GM19372 (cell line): ENCODE data around the gene UNC5B.
"Not testable (repeated sequence)": the region's sequence is repeated elsewhere in the genome, so short reads cannot be mapped to it uniquely, and the experiment has no call there.

Source experiments
- ATAC-seq: cut with Tn5 transposase; IDR thresholded peaks from one replicate; pipeline ENCODE4 v1.9.1; 2021; ENCODE audit warnings: mild to moderate bottlenecking, low read depth, moderate library complexity; ENCODE audit not compliant: unreplicated experiment

Gene UNC5B

DNA sequence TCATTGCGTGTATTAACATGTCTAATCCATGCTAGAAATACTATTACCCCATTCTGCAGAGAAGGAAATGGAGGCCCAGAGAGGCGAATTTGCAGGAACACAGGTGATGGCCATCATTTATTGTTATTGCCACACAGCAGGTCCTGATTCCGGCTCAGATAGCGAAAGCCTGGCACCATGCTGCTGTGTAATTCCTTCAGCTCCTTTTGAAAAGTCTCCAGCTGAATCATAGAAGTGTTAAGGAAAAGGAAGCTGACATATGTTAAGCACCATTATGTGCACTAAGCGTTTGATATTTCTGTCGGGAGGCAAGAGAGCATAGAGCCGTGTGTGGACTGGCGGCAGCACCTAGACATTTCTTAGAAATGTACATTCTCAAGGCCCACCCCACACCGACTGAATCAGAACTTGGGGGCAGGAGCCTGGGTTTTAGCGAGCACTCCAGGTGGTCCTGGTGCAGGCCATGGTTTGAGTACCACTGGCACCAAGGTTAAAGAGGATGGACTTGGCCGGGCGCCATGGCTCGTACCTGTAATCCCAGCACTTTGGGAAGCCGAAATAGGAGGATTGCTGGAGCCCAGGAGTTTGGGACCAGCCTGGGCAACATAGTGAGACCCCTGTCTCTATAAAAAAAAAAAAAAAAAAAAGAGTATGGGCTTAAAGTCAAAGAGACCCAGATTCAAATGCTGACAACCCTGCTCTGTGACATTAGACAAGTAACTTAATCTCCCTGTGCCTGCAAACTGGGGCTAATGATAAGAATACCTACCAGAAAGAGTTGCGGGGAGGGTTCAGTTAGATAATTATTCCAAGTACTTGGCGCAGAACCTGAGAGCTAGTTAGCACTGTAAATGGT is 52.2 kb downstream of the UNC5B start:
- no peak for ATAC-seq

DNA sequence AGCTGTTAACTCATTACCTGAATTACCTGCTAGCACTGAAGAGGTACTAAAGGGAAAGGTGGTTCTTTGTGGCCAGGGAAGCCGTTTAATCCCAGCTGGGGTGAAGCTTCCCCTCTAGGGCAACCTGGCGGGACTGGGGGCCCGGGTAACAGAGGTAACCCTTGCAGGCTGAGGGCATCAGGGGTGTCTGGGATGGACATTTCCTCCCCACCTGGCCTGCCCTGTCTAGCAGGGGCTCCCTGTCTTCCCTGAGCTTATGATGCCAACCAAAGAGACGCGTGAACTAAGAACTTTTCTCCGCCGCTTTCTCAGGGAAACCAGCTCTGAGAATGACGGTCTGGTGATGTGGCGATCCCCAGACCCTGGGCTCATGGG is 52.8 kb downstream of the UNC5B start:
- ATAC-seq = no peak

DNA sequence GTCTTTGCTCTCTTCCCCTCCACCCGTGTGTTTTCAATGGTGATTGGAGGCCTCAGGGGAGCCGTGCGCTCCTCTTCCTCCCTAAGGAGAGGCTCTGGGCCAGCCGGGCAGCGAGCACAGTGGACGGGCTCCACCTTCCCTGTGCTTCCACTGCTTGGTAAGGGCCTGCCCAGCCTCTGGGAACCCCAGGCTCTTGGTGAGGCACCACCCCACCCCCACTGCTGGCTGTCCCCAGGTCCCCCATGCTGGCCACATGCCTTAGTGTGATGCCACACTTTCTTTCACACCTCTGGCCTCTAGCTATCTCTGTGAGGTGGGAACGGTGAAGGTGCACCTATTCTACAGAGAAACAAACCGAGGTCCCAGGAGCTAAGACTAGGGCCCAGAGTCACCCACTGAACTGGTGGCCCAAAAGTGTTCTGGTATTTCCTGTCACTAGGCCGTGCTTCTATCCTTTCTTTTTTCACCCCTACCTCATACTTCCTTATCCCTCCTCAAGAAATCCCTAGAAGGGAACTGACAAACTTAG is 53.3 kb downstream of the UNC5B start:
- no peak for ATAC-seq

DNA sequence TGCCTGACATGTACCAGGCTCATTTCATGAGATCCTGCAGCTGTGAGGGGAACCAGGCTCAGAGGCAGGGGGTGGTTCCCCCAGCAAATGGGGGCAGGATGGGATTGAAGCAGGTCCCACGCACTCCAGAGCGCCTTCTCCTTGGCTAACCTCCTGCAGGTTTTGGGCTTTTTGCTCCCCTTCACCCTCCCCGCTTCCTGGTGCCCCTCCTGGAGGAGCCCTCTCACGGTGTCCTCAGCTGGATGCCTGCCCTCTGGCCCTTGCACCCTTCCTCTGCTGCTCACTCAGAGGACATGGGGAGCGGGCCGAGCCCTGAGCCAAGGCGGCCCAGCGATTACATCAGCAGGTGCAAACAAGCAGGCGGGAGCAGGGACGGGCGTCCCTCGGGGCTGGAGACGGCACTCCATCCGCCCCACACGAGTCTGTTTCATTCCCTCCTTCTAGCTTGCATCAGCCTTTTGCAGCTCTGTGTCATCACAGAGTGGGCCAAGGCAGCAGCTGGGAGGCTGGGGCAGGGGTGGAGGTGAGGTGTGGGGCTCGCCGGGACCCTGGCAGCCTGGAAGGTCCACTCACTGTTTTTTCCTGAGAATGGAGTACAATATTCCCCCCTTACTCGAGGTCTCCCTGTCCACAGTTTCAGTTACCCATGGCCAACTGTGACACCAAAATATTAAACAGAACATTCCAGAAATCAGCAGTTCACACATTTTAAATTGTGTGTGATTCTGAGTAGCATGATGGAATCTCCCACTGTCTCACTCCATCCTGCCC is 54.0 kb downstream of the UNC5B start:
- ATAC-seq = no peak

DNA sequence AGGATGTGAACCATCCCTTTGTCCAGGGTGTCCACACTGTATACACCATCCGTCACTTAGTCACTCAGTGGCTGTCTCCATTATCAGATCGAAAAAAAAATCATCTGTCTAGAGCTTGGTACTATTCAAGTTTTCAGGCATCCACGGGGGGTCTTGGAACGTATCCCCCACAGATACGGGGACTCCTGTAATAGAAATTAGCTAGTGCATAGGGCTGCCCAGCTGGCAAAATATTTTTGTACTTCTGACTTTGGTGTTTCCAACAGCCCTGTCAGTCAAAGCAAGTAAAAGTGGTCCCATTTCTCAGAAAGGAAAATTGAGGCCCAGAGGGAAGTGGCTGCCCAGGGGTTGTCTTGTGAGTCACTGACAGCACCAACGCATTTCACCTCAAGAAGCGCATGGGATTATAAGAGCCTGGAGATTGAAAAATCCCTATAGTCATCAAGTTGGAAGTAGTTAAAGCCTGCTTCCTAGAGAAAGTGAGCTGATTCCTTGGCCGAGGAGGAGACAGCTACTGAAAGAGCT is 54.6 kb downstream of the UNC5B start:
- no peak for ATAC-seq

DNA sequence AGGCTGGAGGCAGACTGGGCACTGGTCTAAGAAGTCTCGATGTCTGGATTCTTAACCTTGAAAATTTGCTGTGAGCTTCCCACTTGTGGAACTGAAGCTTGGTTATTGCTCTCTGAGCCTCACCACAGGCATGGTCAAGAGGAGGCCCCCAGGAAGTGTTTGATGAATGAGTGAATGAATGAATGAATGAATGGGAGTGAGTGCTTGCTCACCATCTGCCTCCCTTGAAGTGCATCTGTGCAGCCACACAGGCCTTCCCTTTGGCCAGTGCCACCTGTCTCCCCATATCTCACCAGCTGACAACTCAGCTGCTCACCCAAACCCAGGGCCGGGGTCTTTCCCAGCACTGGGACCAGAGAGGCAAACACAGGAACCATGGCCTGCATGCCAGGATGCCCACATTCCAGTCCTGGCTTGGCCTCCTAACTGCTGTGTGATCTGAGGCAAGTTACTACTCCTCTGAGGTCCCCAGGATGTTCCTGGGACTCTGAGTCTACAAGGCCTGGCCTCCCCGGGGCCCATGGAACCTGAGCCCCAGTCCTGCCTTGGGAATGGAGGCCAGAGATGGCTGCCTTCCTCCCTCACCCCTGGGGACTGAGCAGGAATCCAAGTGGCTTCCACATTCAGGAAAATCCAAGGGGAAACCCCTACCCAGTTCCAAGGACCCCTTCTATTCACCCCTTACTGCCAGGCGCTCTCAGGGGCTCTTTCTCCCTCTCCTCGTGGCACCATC is 55.3 kb downstream of the UNC5B start:
- ATAC-seq = no peak

DNA sequence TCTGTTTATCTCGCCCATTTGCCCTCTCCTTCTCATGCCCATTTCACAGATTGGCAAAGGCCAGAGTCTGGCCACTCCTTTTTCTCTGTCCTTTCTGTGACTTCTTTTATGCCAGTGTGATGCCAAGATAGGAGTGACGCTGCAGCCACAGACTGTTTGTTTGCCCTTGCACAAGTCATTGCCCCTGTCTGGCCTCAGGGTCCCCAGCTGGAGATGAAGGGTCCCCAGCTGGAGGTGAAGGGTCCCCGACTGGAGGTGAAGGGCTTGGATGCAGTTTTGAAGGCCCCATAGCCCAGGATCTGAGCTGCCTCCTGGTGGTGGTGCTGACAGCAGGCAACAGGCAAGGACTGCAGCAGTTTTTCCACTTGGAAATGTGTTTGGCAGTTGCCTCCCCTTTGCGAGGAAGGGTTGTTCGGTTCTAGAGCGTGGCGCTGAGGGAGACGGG is 55.9 kb downstream of the UNC5B start:
- no peak for ATAC-seq

DNA sequence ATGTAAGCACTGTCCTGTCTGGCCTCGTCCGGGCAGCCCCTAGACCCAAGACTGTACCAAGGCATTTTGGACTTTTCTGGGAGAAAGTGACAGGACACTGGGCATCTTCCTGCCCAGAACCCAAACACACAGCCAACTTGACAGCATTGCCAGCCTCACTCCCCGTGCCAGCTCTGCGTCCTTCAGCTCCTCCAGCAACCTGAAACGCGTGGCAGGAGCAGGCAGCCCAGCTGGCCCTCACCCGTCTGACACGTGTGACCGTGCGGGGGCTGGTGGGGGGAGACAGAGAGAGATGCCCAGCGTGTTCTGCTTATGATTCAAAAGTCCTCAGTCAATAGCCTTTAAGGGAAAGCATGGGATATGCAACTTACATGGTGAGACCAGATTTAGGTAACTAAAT is 56.4 kb downstream of the UNC5B start:
- no peak for ATAC-seq

DNA sequence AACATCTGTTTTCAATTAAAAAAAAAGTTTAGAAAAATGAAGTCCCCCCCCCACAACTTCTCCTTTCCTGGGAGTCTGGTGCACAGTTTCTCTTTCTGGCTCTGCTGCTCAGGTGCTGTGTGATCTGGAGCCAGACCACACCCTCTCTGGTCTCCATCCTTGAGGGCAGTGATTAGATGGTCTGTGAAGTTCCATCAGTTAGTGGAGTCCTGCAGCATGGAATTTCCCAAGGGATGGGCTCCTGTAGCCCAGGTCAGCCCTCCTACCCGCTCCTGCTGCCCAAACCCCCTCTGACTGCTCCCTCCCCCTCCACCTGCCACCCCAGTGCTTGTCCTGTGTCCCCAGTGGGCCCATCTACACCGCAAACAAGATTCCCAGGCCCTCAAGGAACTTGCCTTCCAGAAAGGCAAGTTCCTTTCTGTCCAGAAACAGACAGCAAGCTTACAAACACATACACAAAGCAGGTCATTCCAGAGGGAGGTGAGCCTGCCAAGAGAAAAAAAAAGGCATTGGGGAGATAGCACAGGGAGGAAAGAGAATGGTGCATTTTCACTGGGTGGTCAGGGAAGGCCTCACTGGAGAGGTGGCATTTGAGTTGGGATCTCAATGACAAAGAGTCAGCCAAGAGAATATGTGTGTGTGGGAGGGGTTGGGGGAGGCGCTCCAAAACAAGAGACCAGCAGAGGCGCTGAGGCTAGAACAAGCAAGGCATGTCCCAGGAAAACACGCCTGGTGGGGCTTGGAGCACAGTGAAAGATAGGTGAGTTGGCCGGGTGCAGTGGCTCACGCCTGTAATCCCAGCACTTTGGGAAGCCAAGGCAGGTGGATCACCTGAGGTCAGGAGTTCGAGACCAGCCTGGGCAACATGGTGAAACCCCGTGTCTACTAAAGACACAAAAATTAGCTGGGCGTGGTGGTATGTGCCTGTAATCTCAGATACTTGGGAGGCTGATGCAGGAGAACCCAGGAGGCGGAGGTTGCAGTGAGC is 57.2 kb downstream of the UNC5B start:
- no peak for ATAC-seq

DNA sequence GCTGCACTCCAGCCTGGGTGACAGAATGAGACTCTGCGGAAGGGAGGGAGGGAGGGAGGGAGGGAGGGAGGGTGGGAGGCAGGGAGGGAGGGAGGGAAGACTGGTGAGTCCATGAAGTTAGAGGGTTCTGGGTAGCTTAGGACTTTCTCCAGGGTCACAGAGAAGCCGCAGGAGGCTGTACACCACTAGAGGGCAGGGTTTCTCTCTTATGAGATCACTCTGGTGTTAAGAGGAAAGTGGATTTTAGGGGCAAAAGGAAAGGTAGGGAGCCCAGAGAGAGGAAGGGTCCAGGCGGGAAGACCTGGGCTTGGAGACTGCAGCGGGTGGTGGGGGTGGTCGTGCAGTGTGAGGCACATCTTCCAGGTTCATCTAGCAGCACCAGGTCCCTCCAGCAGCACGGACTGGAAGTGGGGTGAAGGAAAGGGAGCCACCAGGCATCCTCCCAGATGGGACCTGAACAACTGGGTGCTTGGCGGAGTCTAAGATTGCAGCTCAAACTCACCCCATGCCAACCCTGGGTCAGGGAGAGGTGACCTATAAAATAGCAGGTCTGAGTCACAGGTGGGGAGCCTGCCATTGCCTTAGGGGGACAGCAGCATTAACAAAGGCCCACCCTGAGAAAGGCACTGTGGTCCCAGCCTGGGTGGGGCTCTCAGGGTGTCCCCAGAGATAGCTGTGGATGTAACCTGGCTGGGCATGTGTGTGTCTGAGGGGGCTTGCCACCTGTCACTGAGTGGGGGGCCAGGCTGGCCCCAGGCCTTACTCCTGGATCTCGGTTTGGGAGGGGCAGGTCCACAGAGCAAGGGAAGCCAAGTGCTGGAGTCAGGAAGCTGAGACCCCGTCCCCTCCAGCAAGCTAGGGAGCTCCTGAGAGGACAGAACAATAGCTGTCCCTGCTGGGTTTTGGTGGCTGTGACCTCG is 58.2 kb downstream of the UNC5B start:
- no peak for ATAC-seq

DNA sequence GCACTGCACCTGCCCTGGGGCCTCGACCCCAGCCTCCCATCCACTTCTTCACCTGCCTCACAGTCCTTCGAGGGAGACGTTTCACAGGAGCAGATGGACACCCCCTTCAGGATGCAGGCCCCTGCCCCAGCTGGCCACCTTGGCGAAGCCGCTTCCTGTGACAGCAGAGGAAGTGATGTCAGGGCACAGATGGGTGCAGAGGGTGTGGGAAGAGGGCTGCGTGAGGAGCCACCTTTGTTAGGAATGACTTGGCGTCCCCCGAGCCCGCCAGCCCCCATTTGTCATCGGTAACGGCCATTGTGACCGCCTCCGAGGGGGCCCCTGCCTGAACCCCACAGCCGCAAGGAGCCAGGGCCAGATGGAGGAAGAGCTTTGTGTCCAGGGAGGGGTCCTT is 59.3 kb downstream of the UNC5B start:
- no peak for ATAC-seq

DNA sequence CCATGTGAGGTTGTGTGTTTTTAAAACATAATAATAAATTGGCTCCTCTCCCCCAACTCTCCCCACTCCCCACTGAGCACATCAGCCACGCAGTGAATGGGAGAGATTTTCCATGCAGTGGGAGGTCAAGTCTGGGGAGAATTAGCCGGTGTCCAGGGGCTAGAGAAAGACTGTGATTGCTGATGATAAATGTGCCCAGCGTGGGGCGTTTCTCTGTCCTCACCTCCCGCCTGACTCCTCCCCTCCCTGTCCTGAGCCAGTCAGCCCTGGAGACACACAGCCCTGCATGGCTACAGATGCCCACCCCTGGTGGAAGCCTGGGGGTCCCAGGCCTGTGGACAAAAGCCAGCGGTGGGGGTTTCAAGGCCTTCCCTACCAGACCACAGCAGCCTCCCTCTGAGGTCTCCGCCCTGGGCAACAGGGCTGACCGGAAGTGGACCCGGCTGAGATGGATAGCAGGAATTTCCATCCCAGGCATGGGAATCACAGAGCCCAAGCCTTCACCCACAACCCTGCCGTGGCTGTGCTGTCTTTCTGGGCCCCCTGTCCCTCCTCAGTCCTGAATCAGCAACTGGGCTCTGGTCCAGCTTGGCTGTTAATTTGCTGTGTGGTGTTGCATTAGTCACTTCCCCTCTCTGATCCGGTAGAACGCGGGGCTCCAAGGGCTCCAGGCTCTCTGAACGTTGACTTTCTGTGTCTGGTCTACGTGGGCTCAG is 59.8 kb downstream of the UNC5B start:
- ATAC-seq = no peak

DNA sequence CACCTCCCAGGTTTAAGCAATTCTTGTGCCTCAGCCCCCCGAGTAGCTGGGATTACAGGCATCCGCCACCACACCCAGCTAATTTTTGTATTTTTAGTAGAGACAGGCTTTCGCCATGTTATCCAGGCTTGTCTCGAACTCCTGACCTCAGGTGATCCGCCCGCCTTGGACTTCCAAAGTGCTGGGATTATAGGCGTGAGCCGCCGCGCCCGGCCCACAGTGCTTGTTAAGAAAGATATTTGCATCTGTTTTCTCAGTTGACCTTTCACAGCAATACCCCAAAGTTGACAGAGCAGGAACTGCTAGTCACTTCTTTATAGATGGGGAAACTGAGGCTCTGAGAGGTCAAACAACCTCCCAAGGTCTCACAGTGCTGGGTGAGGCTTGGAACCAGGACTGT is 60.6 kb downstream of the UNC5B start:
- ATAC-seq = not testable (repeated sequence)

DNA sequence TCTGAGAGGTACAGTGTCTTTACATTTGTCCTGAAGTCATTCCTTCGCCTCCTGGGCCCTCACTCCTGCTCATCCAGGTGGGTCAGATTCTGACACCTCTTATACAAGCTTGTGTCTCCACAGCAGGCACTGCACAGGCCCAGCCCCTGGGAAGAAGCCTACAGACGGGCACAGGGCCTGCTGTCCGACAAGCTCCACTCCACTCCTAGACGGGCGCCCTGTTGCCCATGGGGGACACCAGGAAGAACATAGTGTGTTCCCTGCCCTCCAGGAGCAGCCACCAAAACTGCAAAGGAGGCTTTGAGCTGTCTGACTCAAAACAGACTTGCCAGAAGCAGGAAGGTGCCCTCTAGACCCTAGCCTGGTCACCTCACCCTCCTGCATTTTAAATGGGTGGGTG is 61.1 kb downstream of the UNC5B start:
- ATAC-seq = no peak

DNA sequence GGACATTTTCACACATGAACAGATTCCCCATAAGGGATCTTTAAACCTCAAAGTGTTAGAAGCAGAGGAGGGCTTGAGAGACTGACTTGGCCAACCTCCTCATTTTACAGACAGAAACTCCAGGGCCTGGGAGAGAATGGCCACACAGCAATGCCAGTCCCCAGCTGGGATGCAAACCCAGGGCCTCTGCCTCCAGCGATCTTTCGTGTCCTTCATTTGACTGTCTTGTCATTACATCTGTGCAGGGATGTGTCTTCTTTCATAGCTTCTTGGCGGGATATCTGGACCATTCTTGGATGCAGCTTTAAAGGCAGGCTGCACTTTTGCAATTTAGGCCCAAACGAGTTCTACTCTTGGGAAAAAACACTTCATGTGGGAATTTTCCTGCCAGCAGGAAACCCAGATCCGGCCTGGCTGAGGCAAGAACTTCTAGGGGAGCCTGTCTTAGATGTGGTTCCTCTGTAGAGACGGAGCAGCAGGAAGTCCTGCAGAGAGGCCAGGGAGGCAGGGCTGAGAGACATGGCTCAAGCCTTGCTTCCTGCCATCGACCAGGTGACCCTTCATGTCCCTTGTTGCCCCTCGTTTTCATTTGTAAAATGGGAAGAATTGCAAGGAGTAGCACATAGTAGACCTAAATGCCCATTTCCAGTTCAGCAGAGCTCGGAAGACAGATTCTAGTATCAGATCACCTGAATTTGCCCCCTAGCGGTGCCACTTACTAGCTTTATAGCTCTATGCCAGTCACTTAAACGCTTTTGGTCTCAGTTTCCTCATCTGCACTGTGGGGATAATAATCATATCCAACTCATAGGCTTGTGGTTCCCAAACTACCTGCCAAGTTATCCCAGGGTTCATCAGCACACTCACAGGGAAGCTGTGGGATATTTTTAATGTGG is 62.8 kb downstream of the UNC5B start:
- no peak for ATAC-seq

DNA sequence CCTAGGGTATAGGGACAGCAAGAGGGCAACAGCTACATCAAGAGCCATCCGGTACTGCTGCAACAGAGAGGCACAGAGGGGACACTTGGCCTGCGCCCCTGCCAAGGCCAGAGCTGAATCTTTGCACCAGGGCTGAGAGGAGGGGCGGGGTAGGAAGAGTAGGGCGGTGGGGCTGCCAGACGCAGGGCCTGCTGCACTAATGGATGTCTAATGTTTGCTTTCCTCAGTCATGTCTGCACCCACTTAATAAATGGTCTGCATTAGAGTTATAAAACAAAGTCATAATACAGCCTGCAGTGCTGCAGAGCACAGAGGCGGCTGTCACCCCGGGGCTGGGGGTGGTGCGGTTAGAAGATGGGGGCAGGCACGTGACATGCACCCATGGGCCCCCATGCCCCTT is 64.5 kb downstream of the UNC5B start:
- no peak for ATAC-seq
